IPS-18c (cell line): ENCODE results near the gene RELN.

Experiments
- H3K4me3 ChIP-seq: 2 replicates; pipeline ENCODE4 v1.7.0; 2013; ENCODE audit warnings: low read depth, mild to moderate bottlenecking, low read length, moderate library complexity; ENCODE audit not compliant: insufficient read depth
- H3K9me3 ChIP-seq: one replicate; pipeline ENCODE4 v1.6.1; 2013; ENCODE audit warnings: mild to moderate bottlenecking, low read length, moderate library complexity; ENCODE audit not compliant: control insufficient read depth, insufficient read depth

Gene RELN

DNA sequence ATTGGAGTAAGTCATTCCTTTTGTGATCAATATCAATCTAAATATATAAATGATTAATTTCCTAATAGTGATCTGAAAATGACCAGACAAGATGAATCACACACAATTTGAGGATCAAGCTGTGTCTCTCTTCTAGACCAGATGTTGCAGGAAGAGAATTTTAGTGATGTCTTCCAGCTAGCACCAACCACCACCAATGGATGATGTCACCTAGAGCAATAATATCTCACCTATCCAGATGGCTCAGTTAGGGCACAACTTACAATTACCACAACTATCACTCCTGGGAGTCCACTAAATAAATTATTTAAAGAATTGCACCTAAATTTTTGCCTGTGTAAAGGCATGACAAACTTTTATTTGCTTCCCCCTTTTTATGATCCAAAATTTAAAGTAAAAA, 25.2 kb downstream of the RELN start:
- no peaks in the 10 kb centered on the region for H3K9me3 ChIP-seq
- H3K4me3 ChIP-seq: no peak overlapping the region

DNA sequence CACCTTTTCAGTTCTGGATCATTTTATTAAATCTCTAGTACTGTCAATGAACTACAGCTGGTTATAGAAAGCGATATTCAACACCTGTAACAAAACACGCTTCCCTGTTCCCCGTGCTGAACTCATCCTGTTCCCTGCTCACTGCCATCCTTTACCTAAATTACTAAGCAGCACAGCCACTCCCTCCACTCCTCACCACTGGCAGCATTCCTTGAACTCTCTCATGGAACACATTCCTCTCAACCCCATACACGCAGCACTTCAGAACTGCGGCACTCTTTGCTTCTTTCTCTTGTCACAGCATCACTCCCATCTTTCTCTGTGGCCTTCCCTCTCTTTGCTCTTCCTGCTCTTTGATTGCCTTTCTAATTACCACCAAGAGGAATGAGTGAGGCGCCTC, 27.4 kb downstream of the RELN start:
- Histone ChIP-seq H3K4me3 (no peak overlapping the region), H3K9me3 (no peaks in the 10 kb centered on the region)

DNA sequence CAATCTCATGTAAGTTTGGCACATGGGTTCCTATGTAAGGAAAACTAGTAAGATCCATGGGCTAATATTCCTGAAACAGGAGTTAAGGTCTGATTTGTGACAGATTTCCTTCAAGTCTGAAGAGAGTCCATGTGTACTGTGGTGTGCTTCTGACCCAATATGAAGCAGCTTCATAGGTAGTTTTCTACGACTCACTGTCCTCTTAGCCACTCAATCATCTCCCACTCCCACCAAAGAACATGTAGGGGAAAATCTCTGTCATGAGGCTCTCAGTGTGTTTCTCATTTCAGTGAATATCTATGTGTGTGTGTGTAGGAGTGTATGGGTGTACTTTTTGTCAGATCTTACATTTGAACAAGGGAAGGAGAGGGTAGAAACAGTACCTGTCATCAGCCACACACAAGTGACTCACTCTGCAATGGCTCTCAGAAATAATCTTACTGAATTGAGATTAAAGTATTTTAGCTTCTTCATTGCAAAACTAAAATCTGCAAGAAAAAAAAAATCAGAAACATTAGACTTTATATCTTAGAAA, 31.1 kb downstream of the RELN start:
- Histone ChIP-seq H3K4me3 (no peak overlapping the region), H3K9me3 (no peaks in the 10 kb centered on the region)

DNA sequence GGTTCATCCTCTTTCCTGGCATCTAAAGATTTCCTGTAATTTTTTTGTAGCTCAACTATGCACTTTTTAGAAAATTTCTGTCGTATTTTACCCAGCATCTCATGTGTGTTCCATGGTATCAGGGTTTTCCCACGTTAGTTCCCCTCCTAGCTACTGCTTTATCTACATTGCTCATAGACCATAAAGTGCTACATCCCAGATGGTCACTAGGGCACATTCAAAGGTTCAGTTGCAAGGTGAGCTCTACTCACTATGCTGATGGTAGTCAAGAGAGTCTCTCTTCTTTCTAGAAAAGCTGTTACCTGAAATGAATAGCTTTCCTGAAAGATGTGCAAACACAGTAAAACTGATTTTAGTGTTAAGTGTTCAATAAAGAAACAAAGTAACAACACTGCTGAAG, 33.5 kb downstream of the RELN start:
- no peak overlapping the region for H3K4me3 ChIP-seq
- no peaks in the 10 kb centered on the region for H3K9me3 ChIP-seq

DNA sequence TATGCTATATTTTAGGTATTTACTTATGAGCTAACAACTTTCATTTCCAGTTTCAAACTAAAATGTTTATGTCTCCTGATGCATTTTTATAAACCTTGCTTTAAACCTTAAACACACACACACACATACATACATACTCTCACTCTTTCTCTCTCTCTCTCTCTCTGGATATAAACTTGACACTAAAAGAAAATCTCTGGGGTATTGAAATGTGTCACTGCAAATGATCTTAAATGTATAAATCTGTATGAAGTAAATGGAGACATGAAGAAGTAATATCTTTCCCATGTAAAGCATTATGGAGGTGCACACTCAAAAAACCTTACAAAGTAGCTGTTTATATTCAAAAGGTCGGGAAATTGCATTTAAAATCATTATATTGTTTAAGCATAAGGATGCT, 37.0 kb downstream of the RELN start:
- no peaks in the 10 kb centered on the region for H3K9me3 ChIP-seq
- H3K4me3 ChIP-seq: no peak overlapping the region

DNA sequence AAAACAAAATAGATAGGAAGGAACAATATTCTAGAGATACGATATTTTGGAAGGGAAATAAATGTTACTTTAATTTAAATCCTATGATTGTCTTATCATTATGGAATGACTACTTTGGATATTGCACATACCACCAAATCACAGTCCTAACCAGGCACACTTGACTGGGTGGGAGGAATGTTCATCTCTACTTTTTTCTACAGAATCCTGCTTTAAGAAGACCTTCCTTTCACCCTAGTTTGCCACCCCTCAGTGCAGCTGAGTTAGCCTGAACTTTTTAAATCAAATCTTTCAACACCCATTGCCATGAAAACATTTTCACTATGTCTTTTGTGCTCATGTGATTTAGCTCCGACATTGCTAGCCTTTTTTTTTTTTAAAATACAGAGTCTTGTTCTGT, 38.1 kb downstream of the RELN start:
- Histone ChIP-seq H3K9me3 (no peaks in the 10 kb centered on the region), H3K4me3 (no peak overlapping the region)

DNA sequence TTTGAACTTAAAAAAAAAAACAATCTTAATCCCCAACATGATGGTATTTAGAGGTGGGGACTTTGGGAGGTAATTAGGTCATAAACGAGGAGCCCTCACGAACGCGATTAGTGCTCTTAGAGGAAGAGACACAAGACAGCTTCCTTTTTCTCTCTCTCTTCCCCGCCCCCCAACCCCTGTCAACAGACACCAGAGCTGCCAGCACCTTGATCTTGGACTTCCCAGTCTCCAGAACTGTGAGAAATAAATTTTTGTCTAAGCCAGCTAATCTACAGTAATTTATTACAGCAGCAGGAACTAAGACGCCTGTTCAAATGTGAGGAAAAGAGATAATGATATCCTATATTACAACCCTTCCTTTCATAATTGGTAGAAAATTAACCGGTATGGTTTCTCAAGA, 40.1 kb downstream of the RELN start:
- Histone ChIP-seq H3K4me3 (no peak overlapping the region), H3K9me3 (no peaks in the 10 kb centered on the region)

DNA sequence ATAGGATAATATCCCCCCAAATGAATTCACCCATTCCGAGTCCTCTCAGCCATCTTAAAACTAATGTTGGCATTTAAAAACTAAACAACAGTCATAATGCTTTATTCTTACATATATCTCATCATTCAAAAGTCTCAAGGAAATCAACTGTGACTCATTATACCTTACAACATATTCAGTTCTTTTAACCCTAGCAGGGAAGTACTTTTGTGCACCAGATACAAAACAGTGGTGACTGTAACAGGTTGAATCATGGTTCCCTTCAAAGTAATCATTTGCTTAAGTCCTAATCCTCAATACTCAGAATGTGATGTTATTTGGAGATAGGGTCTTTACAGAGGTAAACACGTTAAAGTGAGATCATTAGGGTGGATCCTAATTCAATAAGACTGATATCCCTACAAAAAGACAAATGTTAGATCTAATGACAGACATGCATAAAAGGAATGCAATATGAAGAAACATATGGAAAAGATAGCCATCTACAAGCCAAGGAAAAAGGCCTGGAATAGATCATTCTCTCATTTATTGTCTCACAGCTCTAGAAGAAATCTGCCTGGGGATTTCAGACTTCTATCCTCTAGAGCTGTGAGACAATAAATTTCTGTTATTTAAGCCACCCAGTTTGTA, 42.3 kb downstream of the RELN start:
- no peaks in the 10 kb centered on the region for H3K9me3 ChIP-seq
- no peak overlapping the region for H3K4me3 ChIP-seq

DNA sequence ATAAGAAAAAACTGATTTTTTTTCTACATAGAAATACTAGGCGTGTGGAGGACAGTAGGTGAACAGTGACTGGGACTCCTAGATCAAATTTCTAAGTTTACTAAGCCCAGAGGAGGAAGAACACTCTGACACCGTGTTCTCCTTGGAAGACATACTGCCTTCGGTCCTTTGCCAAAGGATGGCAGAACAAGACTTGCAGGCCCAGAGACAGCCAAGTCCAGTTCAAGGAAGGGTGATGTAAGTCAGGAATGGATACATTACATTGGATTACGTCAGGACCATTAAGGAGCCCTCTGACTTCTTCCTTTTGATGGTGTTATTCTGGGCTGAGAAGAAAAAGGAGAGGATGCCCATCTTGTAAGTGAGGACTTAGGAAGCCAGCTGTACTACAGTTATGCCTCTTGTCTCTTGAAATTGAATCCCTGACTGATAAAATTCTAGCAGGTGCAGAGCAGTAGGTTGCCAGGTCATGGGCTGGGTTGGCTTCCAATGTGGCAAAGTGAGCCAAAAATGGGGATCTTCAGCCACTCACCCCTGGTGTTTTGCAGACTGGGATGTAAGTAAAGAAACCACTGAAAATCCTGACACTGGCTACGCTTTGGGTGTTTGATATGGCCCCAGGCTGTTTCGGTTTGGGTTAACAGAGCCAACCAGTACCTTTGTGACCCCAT, 45.1 kb downstream of the RELN start:
- Histone ChIP-seq H3K9me3 (no peaks in the 10 kb centered on the region), H3K4me3 (no peak overlapping the region)

DNA sequence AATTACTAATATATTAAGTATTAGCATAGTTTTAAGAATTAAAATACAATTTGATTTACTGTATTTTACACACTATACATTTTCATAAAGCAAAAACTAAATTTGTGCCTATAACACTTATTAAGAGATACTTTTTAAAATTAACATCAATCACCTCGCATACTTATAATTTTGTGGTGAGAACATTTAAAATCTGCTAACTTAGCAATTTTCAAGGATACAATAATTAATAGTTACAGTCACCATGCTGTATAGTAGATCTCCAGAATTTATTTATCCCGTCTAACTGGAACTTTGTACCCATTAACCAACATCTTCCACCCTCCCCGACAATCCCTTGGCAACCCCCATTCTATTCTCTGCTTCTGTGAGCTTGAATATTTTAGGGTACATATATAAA, 47.5 kb downstream of the RELN start:
- Histone ChIP-seq H3K9me3 (no peaks in the 10 kb centered on the region), H3K4me3 (no peak overlapping the region)

DNA sequence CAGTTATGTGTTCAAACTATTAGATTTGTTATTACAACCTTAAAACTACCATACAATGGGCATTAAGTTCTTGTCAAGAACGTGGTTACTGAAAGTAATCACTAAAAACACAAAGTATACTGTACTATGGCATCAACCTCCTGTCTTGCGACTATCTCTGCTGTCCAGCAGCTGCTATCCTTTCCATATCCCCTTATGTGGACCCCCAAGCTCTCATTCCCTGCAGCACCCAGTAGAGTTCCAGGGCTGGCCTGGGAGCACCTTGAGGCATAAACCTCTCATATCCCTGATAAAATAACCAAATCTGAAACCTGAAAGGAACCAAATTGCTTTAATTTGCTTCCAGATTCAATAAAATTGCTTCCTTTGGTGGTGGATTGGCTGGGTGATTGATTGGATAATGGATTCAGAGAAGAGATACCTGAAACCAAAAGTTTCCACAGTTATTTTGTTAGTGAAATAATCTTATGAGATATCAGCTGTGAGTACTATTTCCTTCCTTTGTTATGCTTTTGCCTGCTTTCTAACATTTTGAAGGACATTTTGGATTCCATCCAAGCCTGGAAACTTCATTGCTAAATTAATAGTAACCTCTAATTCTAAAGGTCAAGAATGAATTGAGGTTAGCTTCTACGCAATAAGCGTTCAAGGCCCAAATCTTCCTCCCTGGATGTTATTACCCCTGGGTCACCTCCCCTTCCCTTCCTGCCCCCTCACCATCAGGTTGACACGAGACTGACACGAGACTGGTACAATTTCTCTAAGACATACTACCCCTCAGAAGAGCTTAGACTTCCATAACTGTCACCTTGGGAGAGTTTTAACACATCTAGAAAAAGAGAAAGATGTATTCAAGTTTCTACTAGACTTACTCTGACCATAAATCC, 48.8 kb downstream of the RELN start:
- Histone ChIP-seq H3K4me3 (no peak overlapping the region), H3K9me3 (no peaks in the 10 kb centered on the region)

DNA sequence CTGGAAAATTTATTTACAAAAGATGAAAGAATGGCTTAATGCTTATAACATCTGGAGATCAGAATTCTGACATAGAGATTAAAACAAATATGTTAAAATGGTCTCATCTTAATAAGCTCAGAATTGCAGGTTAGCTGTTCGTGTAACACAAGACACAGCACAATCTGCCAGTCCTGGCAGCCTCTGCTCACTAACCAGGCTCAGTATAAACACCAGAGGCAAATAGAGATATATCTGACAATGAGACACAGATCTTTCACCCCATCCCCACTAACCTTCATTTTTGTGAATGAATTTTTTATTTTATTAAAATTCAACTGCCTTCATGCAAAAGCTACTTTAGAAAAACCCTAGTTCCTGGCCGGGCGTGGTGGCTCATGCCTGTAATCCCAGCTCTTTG, 51.8 kb downstream of the RELN start:
- no peaks in the 10 kb centered on the region for H3K9me3 ChIP-seq
- no peak overlapping the region for H3K4me3 ChIP-seq

DNA sequence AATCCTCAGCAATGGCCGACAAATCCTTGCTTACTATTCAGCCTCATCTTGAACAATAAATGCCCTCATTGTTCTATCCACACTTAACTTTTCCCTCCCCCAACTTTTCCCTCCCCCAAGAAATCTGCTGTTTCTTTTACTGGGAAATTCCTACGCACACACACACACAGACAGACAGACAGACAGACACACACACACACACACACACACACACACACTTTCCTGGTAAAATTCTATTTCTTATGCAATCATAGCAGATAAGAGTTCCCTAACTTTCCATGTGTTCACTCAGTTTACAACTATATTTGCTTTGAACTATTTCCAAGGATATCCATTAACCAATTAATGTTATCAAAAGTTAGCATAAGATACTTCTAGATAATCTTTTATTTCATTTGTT, 52.9 kb downstream of the RELN start:
- H3K4me3 ChIP-seq: no peak overlapping the region
- H3K9me3 ChIP-seq: no peaks in the 10 kb centered on the region

DNA sequence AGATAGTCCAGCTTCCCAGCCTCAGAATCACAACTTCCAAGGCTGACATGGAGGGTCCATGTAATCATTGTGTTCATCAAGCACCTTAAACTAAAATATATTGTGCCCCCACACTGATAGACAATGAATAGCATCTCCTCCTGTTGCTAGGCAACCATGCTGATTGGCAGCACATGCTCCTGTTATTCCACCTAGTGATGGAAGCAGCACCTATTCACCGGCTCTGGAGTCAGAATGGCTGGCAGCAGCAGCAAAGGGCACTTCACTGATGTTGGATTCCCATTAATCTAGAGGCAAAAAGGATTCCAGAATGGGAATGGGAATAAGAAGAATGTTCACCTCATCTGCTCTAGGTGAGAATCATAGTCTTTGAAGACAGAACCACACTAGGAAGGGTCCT, 55.0 kb downstream of the RELN start:
- Histone ChIP-seq H3K4me3 (no peak overlapping the region), H3K9me3 (no peaks in the 10 kb centered on the region)

DNA sequence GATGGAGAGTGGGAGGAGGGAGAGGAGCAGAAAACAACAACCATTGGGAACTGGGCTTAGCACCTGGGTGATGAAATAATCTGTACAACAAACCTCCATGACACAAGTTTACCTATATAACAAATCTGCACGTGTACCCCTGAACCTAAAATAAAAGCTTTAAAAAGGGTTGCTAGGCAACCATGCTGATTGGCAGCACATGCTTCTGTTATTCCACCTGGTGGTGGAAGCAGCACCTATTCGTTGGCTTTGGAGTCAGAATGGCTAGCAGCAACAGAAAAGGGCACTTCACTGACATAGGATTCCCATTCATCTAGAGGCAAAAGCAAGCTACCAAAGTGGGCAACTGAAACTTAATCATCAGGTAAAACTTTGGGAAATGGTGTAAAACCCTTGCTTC, 57.1 kb downstream of the RELN start:
- H3K9me3 ChIP-seq: no peaks in the 10 kb centered on the region
- H3K4me3 ChIP-seq: no peak overlapping the region

DNA sequence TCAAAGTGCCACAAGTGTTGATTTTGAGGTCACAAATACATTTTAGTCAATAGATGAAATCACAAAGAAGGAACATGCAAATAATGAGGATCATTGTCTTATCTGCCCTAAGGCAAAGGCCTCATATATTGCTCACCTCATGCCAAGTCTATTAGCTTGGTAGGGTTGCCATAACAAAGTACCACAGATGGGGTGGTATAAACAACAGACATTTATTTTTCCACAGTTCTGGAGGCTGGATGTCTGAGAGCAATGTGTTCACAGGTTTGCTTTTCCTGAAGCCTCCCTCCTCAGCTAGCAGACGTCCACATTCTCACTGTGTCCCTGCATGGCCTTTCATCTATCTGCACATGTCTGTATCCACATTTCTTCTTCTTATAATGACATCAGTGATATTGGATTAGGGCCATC, 59.6 kb downstream of the RELN start:
- no peak overlapping the region for H3K4me3 ChIP-seq
- H3K9me3 ChIP-seq: no peaks in the 10 kb centered on the region

DNA sequence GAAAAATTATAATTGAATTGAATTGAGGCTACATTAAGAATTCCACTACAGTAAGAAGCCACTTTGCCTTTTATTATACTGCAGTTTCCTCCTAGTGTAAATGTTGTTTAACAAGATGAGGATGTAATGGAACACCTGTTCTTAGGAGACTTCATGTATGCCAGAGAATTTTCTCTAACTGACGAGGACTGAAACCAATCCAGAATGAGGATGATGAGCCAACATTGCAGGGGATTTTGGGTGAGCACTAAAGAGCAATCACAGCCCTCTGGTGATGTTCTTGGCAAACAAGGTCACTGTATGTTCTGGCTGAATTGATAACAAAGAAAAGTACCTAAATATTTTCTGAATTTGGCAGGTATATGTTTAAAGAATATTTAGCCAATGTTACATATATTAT, 60.9 kb downstream of the RELN start:
- no peaks in the 10 kb centered on the region for H3K9me3 ChIP-seq
- no peak overlapping the region for H3K4me3 ChIP-seq

DNA sequence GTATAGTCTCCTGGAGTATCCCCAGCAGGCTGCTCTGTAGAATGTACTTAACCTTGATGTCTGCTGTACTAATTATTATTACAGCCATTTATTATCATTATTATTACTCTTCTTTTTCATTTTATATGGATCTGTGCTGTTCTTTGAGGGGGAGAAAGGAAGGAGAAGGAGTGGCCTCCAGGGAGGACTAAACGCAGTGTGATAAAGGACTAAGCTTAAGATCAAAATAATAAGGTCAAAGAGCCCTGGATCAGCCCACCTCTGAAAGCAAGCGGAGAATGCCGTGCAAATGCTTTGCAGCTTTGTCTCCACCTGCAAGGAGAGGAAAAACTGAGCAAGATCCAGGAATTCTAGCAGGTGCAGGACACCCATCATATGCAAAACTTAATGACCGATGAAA, 65.3 kb downstream of the RELN start:
- Histone ChIP-seq H3K4me3 (no peak overlapping the region), H3K9me3 (no peaks in the 10 kb centered on the region)
